HepG2 (cell line): ENCODE data around the gene ATXN1L. TPM values are rescaled to one million over a fixed set of nuclear protein-coding genes. Genes with fewer than 3 reads are reported as not detected.
A peak's percentile ranks its signal among the peaks of the same experiment; 100 is the strongest.

Source experiments
- ATAC-seq: fragments of 200-7000 bp; cut with Tn5 transposase; 3 replicates; pipeline ENCODE4 v1.9.1; 2020; ENCODE audit warnings: mild to moderate bottlenecking, moderate library complexity
- BruUV-seq: library from RNA; stranded (reverse); fragments of 400-500 nt; replicated peaks from 2 replicates; lab custom pipeline; 2021; lab: Mats Ljungman, UMichigan
- CTCF ChIA-PET: fragments of 300-600 bp; formaldehyde crosslinking; extraction: SDS; loops from one replicate; lab custom pipeline; 2021; ENCODE audit warnings: low total read pairs, inconsistent platforms, low intra/inter-chr PET ratio; lab: Yijun Ruan, JAX
- POLR2A ChIA-PET: fragments of 350-600 bp; sonication (Branson Sonifier 250); formaldehyde crosslinking; loops from one replicate; lab custom pipeline; 2020; ENCODE audit warnings: antibody characterized with exemption, inconsistent platforms; lab: Yijun Ruan, JAX
- DNase-seq: peaks from one replicate; pipeline ENCODE4 v3.0.0-alpha.2; 2015; ENCODE audit warnings: low spot score
- FAIRE-seq: peaks from 3 replicates; lab custom pipeline; 2011; peaks lifted over from hg19 to GRCh38; lab: Jason Lieb, UNC
- H2AFZ ChIP-seq: one replicate; pipeline ENCODE4 v1.6.1; 2011; ENCODE audit warnings: low read length, inconsistent platforms
- H3K27ac ChIP-seq: fragments of 300-600 bp; 3 replicates; pipeline ENCODE4 v1.8.0; 2011; ENCODE audit warnings: mixed run types, mild to moderate bottlenecking, mixed read lengths, low read length, inconsistent platforms; ENCODE audit not compliant: insufficient read depth; ENCODE audit errors: extremely low read length
- H3K27me3 ChIP-seq, 2 experiments: fragments of 200-600 bp in 1 of 2; 2 replicates in 1 of 2; 3 replicates in 1 of 2; pipeline versions ENCODE4 v1.6.0 to v1.8.0; 2011; ENCODE audit warnings: low read length in 2 of 2, mild to moderate bottlenecking in 2 of 2, moderate library complexity in 2 of 2, inconsistent platforms in 1 of 2; ENCODE audit not compliant: insufficient read depth in 2 of 2, control insufficient read depth in 1 of 2
- H3K36me3 ChIP-seq, 2 experiments: fragments of 200-600 bp in 1 of 2; replicated peaks in 1 of 2; 2 replicates in 1 of 2; 3 replicates in 1 of 2; pipeline versions ENCODE4 v1.5.1 to v1.8.0; 2011; ENCODE audit warnings: low read length in 2 of 2, inconsistent platforms in 1 of 2; ENCODE audit not compliant: insufficient read depth in 2 of 2, control insufficient read depth in 1 of 2
- H3K4me1 ChIP-seq: 2 replicates; pipeline ENCODE4 v1.5.1; 2012; ENCODE audit warnings: low read length, inconsistent platforms; ENCODE audit not compliant: insufficient read depth
- H3K4me2 ChIP-seq: 2 replicates; pipeline ENCODE4 v1.6.0; 2011; ENCODE audit warnings: low read depth, low read length, inconsistent platforms
- H3K4me3 ChIP-seq, 3 experiments: fragments of 200-600 bp in 1 of 3; sonication (generic), shearing (Covaris generic) in 1 of 3; replicated peaks in 1 of 3; 2 replicates each; pipeline ENCODE4 v1.5.1; 2011 to 2016; ENCODE audit warnings: low read length in 3 of 3, inconsistent platforms in 2 of 3, low read depth in 2 of 3, mild to moderate bottlenecking in 2 of 3, control low read depth in 1 of 3, mixed read lengths in 1 of 3; ENCODE audit not compliant: insufficient read depth in 1 of 3
- H3K79me2 ChIP-seq: one replicate; pipeline ENCODE4 v1.6.1; 2011; ENCODE audit warnings: low read length, inconsistent platforms; ENCODE audit not compliant: insufficient read depth
- H3K9ac ChIP-seq: 2 replicates; pipeline ENCODE4 v1.6.0; 2011; ENCODE audit warnings: mild to moderate bottlenecking, low read depth, low read length, inconsistent platforms; ENCODE audit not compliant: insufficient read depth
- H3K9me3 ChIP-seq: 2 replicates; pipeline ENCODE4 v1.5.1; 2012; ENCODE audit warnings: mild to moderate bottlenecking, low read length
- H4K20me1 ChIP-seq: 2 replicates; pipeline ENCODE4 v1.6.0; 2011; ENCODE audit warnings: inconsistent platforms, mild to moderate bottlenecking, low read length, moderate library complexity; ENCODE audit not compliant: insufficient read depth
- DMAP1 ChIP-seq: IDR thresholded peaks from 2 replicates; pipeline ENCODE4 v1.6.1; 2016
- ISX ChIP-seq: sonication (generic); formaldehyde crosslinking; conservative IDR thresholded peaks from 2 replicates; pipeline ENCODE4 v1.5.0; 2020; ENCODE audit warnings: missing genetic modification reagents
- MTF2 ChIP-seq: sonication (generic); formaldehyde crosslinking; IDR thresholded peaks from 2 replicates; pipeline ENCODE4 v1.5.0; 2020; ENCODE audit warnings: missing genetic modification reagents, borderline replicate concordance
- NCOA2 ChIP-seq: sonication (generic); formaldehyde crosslinking; IDR thresholded peaks from 2 replicates; pipeline ENCODE4 v1.8.0; 2022; ENCODE audit warnings: inconsistent platforms
- PATZ1 ChIP-seq: sonication (generic); formaldehyde crosslinking; IDR thresholded peaks from 2 replicates; pipeline ENCODE4 v1.4.0; 2020; ENCODE audit warnings: missing genetic modification reagents
- REXO4 ChIP-seq: sonication (generic); formaldehyde crosslinking; IDR thresholded peaks from 2 replicates; pipeline ENCODE4 v1.8.0; 2022; ENCODE audit warnings: missing genetic modification reagents, mild to moderate bottlenecking, borderline replicate concordance
- RFXAP ChIP-seq: sonication (generic); formaldehyde crosslinking; IDR thresholded peaks from 2 replicates; pipeline ENCODE4 v1.4.0; 2020; ENCODE audit warnings: missing genetic modification reagents, borderline replicate concordance
- ZFP1 ChIP-seq: IDR thresholded peaks from 2 replicates; pipeline ENCODE4 v1.6.1; 2016
- ZNF317 ChIP-seq: sonication (generic); formaldehyde crosslinking; IDR thresholded peaks from 2 replicates; pipeline ENCODE4 v1.5.0; 2020; ENCODE audit warnings: mild to moderate bottlenecking, missing genetic modification reagents
- ZNF446 ChIP-seq: sonication (generic); formaldehyde crosslinking; IDR thresholded peaks from 2 replicates; pipeline ENCODE4 v1.5.0; 2020; ENCODE audit warnings: mild to moderate bottlenecking, missing genetic modification reagents
- ZNF460 ChIP-seq: sonication (generic); formaldehyde crosslinking; IDR thresholded peaks from 2 replicates; pipeline ENCODE4 v1.5.1; 2020; ENCODE audit warnings: missing genetic modification reagents, mild to moderate bottlenecking, borderline replicate concordance
- ZNF605 ChIP-seq: sonication (generic); formaldehyde crosslinking; IDR thresholded peaks from 2 replicates; pipeline ENCODE4 v1.8.0; 2022; ENCODE audit warnings: mild to moderate bottlenecking, missing genetic modification reagents
- ZNF619 ChIP-seq: sonication (generic); formaldehyde crosslinking; IDR thresholded peaks from 2 replicates; pipeline ENCODE4 v1.4.0; 2020; ENCODE audit warnings: mild to moderate bottlenecking, missing genetic modification reagents
- WGBS: methylation state at CpG from one replicate; pipeline ENCODE4 v1.1.6; 2017; ENCODE audit warnings: low lambda C conversion rate; 5-methylcytosine and 5-hydroxymethylcytosine counted together
- in situ Hi-C: cut with HindIII; loops from 2 replicates; pipeline ENCODE4 v1.10.0; 2017; ENCODE audit warnings: low pct_unique_long_range_greater_than_20kb; ENCODE audit not compliant: extremely low pct_ligation_motif_present
- intact Hi-C: fragments of 100-400 bp; cut with micrococcal nuclease; formaldehyde crosslinking; loops from one replicate; pipeline ENCODE4 v1.10.0; 2022; ENCODE audit not compliant: unreplicated experiment
- polyA plus RNA-seq, 8 experiments: library from polyadenylated mRNA; depleted of rRNA in 3 of 8; stranded (reverse) in 7 of 8; unstranded in 1 of 8; fragments of >200 nt; fragmentation: Illumina TruSeq in 4 of 8; extraction: Trizol in 4 of 8; gene quantifications; 2 replicates each; pipeline versions ENCODE4 v1.2.1 to v1.2.3, GENCODE V29; 2011 to 2016; ENCODE audit warnings: low read depth in 4 of 8, missing spikeins in 1 of 8, mixed read lengths in 1 of 8; ENCODE audit not compliant: insufficient read depth in 1 of 8
- total RNA-seq, 5 experiments: library from RNA; depleted of rRNA; stranded (reverse); fragments of >200 nt; fragmentation: Illumina TruSeq; extraction: Trizol; gene quantifications; 2 replicates each; pipeline ENCODE4 v1.2.3, GENCODE V29; 2016; ENCODE audit warnings: low read depth in 1 of 5
- TF ChIP-seq, protein P1 (sequence below): sonication (generic); formaldehyde crosslinking; IDR thresholded peaks from 2 replicates; pipeline ENCODE4 v1.5.0; 2020; ENCODE audit warnings: missing genetic modification reagents
- TF ChIP-seq, protein P2 (sequence below): sonication (generic); formaldehyde crosslinking; conservative IDR thresholded peaks from 2 replicates; pipeline ENCODE4 v1.4.0; 2020; ENCODE audit warnings: mild to moderate bottlenecking, missing genetic modification reagents, moderate library complexity
- TF ChIP-seq, protein P3 (sequence below): IDR thresholded peaks from 2 replicates; pipeline ENCODE4 v1.6.1; 2016; ENCODE audit warnings: low read depth

The ATXN1L gene
- total and polyA plus RNA-seq, 2 of the 13 experiments (the other 11 are each of a cell fraction or from before 2014, with no cell fraction given) = 20.0 to 22.4 TPM

- BruUV-seq = no TSS peak
- Histone ChIP-seq H3K9ac (peak overlapping the region; percentile 81), H3K4me1 (peaks cover 35% of the 10 kb centered on the region), H3K4me3 (peak overlapping the region; percentile 77 to 99 (median 95)), H3K36me3 (peaks cover 0 to 1% of the 10 kb centered on the region in 2 experiments; a peak in 1 of 5 replicates), H3K27ac (peak overlapping the region; percentile 73), H3K27me3 (no peaks in the 10 kb centered on the region), H4K20me1 (no peaks in the 10 kb centered on the region), H3K4me2 (peak overlapping the region; percentile 88), H2AFZ (no peak overlapping the region), H3K9me3 (no peaks in the 10 kb centered on the region), H3K79me2 (no peaks in the 10 kb centered on the region)
- in situ Hi-C loops (no loop called here), intact Hi-C loops (loop anchor here (1.0 to 2.0 kb wide), 2 partner anchors 75 to 78 kb away; partner anchors contain the start of gene AP1G1)
- CTCF ChIA-PET = interaction anchor here (1.1 to 1.7 kb wide), 3 partner anchors 13 to 78 kb away, joined by 3 to 5 read pairs (median 3); no protein-coding TSS in a partner anchor
- peak; percentile 62 for ATAC-seq
- FAIRE-seq = no peak
- 2% methylated on average over 15 of the region's 46 CpGs for WGBS
- DNase-seq = no peak
- POLR2A ChIA-PET = interaction anchor here (0.9 to 3.6 kb wide), 7 partner anchors 8 to 213 kb away, joined by 3 to 59 read pairs (median 5); partner anchors contain the start of genes AP1G1 and IST1
- TF ChIP-seq DMAP1 (CRISPR knock-in tag) (no peak; the same call in 1 of the 2 replicates), ZNF446 (CRISPR knock-in tag) (0 out of 2 replicates have a peak, but pooled peaks have one; percentile 57), ZFP1 (CRISPR knock-in tag) (no peak), ZNF460 (CRISPR knock-in tag) (no peak), MTF2 (no peak), ISX (CRISPR knock-in tag) (no peak), ZNF605 (CRISPR knock-in tag) (no peak), RFXAP (CRISPR knock-in tag) (0 out of 2 replicates have a peak, but pooled peaks have one; percentile 6), PATZ1 (CRISPR knock-in tag) (peak; percentile 97), NCOA2 (CRISPR knock-in tag) (0 out of 2 replicates have a peak, but pooled peaks have one; percentile 0), ZNF317 (CRISPR knock-in tag) (peak; percentile 76; the same call in 1 of the 2 replicates), ZNF619 (CRISPR knock-in tag) (0 out of 2 replicates have a peak, but pooled peaks have one; percentile 8), REXO4 (CRISPR knock-in tag) (no peak)
- TF ChIP-seq, protein P1, sequence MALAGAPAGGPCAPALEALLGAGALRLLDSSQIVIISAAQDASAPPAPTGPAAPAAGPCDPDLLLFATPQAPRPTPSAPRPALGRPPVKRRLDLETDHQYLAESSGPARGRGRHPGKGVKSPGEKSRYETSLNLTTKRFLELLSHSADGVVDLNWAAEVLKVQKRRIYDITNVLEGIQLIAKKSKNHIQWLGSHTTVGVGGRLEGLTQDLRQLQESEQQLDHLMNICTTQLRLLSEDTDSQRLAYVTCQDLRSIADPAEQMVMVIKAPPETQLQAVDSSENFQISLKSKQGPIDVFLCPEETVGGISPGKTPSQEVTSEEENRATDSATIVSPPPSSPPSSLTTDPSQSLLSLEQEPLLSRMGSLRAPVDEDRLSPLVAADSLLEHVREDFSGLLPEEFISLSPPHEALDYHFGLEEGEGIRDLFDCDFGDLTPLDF (CRISPR knock-in tag) = no peak
- TF ChIP-seq, protein P2, sequence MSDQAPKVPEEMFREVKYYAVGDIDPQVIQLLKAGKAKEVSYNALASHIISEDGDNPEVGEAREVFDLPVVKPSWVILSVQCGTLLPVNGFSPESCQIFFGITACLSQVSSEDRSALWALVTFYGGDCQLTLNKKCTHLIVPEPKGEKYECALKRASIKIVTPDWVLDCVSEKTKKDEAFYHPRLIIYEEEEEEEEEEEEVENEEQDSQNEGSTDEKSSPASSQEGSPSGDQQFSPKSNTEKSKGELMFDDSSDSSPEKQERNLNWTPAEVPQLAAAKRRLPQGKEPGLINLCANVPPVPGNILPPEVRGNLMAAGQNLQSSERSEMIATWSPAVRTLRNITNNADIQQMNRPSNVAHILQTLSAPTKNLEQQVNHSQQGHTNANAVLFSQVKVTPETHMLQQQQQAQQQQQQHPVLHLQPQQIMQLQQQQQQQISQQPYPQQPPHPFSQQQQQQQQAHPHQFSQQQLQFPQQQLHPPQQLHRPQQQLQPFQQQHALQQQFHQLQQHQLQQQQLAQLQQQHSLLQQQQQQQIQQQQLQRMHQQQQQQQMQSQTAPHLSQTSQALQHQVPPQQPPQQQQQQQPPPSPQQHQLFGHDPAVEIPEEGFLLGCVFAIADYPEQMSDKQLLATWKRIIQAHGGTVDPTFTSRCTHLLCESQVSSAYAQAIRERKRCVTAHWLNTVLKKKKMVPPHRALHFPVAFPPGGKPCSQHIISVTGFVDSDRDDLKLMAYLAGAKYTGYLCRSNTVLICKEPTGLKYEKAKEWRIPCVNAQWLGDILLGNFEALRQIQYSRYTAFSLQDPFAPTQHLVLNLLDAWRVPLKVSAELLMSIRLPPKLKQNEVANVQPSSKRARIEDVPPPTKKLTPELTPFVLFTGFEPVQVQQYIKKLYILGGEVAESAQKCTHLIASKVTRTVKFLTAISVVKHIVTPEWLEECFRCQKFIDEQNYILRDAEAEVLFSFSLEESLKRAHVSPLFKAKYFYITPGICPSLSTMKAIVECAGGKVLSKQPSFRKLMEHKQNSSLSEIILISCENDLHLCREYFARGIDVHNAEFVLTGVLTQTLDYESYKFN (CRISPR knock-in tag) = no peak
- TF ChIP-seq, protein P3, sequence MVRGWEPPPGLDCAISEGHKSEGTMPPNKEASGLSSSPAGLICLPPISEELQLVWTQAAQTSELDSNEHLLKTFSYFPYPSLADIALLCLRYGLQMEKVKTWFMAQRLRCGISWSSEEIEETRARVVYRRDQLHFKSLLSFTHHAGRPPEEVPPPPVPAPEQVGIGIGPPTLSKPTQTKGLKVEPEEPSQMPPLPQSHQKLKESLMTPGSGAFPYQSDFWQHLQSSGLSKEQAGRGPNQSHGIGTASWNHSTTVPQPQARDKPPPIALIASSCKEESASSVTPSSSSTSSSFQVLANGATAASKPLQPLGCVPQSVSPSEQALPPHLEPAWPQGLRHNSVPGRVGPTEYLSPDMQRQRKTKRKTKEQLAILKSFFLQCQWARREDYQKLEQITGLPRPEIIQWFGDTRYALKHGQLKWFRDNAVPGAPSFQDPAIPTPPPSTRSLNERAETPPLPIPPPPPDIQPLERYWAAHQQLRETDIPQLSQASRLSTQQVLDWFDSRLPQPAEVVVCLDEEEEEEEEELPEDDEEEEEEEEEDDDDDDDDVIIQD (CRISPR knock-in tag) = no peak
Observed at GRCh38 chr16:71883168-71883848, 37.5 kb downstream of the ATXN1L start.
